Measurements from ENCODE around the gene ARMCX5.

DNA sequence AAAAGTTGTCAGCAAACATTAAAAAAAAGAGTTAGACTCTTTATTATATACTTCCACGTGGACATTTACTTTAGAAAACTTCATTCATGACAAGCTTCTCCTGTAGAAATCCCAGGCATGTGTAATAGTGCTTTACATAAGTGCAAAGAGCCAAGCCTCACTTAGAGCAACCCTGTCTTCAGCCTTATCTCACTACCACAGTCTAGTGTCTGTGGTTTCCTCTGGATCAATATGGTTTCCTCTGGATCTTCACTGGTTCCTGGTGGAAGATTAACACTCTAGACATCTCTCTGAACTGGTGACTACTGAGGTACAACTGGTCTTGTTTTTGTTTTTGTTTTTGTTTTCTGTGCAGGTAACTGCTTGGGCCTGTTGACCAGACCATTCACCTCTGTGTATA lies 18.4 kb upstream of the ARMCX5 start:
- TF ChIP-seq RAD21 (IDR thresholded peaks at IDR 0.05; ENCODE audit: low read depth) (no peak), CEBPB (IDR thresholded peaks at IDR 0.05) (no peak), TAF1 (IDR thresholded peaks at IDR 0.05; ENCODE audit: low read depth) (no peak), EP300 (IDR thresholded peaks at IDR 0.05; ENCODE audit: borderline replicate concordance) (no peak), EGR1 (IDR thresholded peaks at IDR 0.05) (no peak), CREB1 (IDR thresholded peaks at IDR 0.05; ENCODE audit: low read depth) (no peak), TCF12 (IDR thresholded peaks at IDR 0.05; ENCODE audit: low read depth) (no peak)
- TF ChIP-seq, protein P1, sequence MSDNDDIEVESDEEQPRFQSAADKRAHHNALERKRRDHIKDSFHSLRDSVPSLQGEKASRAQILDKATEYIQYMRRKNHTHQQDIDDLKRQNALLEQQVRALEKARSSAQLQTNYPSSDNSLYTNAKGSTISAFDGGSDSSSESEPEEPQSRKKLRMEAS (IDR thresholded peaks at IDR 0.05), result no peak
- TF ChIP-seq, protein P2, sequence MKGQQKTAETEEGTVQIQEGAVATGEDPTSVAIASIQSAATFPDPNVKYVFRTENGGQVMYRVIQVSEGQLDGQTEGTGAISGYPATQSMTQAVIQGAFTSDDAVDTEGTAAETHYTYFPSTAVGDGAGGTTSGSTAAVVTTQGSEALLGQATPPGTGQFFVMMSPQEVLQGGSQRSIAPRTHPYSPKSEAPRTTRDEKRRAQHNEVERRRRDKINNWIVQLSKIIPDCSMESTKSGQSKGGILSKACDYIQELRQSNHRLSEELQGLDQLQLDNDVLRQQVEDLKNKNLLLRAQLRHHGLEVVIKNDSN (IDR thresholded peaks at IDR 0.05), result no peak

Data from Ishikawa (cell line).